RCC 7860 (cell line): ENCODE measurements around the gene NTRK2.

Experiments used
- DNase-seq: peaks from one replicate; pipeline ENCODE4 v3.0.0-alpha.2; 2015; ENCODE audit warnings: low spot score
- FAIRE-seq: peaks from 2 replicates; lab custom pipeline; 2012; peaks lifted over from hg19 to GRCh38; lab: Jason Lieb, UNC

NTRK2 gene

GRCh38 chr9:84998639-84999038 lies 329.1 kb downstream of the NTRK2 start:
- no peak for FAIRE-seq
- DNase-seq, result no peak

DNA sequence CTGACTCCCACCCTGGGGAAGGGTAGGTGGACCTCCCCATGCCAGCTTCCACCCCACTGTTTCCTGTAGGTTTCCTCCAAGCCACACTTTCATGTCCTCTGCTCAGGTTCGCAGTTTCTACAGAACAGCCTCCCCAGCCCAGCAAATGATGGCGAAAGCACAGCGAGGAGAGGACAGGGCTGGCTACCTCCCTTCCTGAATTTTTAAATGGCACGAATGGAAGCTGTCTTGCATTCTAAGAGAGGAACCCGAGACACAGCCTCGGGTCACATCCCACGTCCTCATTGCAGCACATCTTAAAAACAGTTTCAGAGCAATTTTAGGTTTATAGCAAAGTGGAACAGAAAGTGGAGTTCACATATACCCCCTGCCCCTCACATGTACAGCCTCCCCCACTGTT lies 330.3 kb downstream of the NTRK2 start:
- FAIRE-seq, result no peak
- DNase-seq, result no peak

DNA sequence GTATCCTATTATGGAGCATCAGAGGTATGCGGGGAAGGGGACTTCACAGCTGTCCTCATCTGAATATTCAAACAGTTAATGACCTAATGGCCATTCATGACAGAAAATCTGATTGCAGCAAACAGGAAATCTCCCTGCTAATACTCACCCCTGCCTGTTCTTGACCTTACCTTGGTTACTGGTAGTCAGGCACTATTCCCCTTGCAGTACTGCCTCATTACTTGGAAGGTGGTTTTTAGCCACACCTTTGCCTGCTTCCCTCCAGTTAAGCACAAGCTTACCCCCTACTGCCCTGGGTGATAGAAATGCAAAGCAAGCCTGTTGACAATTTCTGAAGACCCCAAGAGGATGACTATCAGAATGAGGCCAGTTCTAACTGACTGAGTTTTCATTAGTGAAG lies 332.4 kb downstream of the NTRK2 start:
- FAIRE-seq (no peak), DNase-seq (no peak)

DNA sequence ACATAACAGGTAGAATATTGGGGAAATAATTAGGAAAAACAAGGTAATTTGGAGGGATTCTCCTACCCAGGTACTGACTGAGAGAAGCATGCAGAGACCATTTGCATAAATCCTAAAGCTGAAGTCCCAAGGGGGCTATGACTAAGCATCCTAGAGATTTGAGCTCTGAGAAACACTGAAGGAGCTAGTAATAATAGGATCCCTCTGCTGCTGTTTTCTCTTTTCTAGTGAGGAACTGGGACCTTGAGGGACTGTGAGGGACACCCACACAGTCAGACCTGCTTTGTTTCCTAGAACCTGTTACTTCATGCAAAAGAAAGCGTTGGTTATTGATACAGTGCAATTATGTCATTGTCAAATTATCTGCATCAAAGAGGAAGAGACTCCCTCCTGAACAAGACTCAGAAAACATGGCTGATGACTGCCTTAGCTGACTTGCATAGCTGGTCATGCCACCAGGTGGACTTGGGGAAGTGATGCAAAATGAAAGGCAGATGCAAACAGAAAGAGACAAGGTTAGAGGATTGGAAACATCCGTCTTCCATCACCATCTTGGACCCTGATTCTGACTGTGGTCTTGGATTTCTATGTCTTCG lies 335.4 kb downstream of the NTRK2 start:
- no peak for FAIRE-seq
- DNase-seq, result no peak

- FAIRE-seq, result no peak
- no peak for DNase-seq
Measured at GRCh38 chr9:85007748-85008147, 338.2 kb downstream of the NTRK2 start.

- FAIRE-seq (no peak), DNase-seq (no peak)
Measured at GRCh38 chr9:85008215-85008614, 338.7 kb downstream of the NTRK2 start.

DNA sequence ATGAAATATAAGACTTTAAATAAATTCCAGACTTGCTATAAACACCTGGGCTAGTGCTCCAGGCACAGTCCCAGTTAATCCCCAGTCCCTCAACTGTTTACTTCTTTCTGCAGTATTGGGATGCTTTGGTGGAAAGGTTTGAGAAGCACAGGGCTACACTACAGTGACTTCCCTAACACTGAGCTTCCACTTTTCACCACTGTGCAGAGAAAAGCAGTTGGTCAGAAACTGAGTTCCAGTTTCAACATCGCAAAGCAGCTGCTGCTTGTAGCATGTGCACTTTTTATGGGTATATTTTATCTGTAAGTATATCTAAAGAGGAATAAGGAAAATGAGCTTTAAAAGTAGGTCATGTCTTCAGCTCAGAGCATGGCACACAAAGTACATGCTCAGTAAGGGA lies 339.7 kb downstream of the NTRK2 start:
- no peak for FAIRE-seq
- no peak for DNase-seq

GRCh38 chr9:85013703-85014102 lies 344.2 kb downstream of the NTRK2 start:
- FAIRE-seq (no peak), DNase-seq (no peak)

DNA sequence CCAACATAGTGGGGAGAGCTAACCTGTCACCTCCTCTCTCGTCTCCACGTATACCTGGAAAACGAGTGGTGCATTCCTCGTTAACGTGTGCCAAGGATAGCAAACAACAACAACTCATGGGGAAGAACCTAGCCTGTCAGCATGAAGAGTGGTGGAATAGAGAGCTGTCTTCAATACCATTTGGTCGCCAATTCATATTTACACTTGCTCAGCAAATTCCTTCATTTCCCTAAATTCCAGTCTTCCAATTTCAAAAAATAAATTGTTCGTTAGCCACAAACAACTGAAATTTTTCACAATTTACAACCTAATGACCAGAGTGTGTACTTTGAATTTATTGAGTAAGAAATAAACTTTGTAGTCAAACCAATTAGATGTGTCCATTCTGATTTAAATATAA lies 344.8 kb downstream of the NTRK2 start:
- no peak for DNase-seq
- FAIRE-seq, result no peak

- FAIRE-seq (no peak), DNase-seq (no peak)
Measured at GRCh38 chr9:85016384-85017006, 347.0 kb downstream of the NTRK2 start.

DNA sequence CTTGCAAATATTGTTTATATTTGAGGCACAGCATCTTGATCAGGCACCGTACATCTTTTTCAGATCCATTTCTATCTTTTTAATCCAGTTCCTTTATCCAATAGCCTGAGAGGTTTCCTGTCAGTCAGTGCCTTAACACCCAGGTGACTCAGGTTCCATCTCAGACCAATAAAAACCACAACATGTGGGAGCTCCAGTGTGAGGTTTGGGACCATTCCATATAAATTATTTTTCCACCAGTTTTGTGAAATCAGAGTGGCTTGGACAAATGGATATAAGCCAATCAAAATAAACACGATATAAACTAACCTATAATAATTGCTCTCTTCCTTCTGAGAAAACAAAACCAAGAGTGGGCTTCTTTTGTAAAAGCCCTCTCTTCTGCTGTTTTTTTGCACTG lies 351.3 kb downstream of the NTRK2 start:
- no peak for DNase-seq
- no peak for FAIRE-seq

DNA sequence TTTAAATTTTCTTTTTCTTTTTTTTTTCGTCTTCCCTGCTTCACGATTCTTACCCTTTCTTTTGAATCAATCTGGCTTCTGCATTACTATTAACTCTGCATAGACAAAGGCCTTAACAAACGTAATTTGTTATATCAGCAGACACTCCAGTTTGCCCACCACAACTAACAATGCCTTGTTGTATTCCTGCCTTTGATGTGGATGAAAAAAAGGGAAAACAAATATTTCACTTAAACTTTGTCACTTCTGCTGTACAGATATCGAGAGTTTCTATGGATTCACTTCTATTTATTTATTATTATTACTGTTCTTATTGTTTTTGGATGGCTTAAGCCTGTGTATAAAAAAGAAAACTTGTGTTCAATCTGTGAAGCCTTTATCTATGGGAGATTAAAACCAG lies 352.2 kb downstream of the NTRK2 start:
- FAIRE-seq, result no peak
- no peak for DNase-seq

DNA sequence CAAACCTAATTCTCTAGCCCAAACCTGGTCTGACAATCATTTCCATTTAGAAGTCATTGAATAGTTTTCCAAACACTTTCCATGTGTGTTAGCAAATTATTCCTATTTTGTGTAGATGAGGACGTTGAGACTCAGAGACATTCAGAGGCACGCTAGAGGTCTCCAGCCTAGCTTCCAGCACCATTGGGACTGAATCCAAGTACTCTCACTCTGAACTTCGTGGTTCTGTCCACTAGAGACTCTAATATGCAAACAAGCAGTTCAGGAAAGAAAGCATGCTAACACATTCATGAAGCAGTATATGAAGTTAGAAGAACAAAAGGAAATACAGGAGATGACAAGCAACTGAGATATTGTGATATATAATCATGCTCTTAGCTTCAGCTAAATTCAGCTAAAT lies 354.8 kb downstream of the NTRK2 start:
- FAIRE-seq (no peak), DNase-seq (no peak)

DNA sequence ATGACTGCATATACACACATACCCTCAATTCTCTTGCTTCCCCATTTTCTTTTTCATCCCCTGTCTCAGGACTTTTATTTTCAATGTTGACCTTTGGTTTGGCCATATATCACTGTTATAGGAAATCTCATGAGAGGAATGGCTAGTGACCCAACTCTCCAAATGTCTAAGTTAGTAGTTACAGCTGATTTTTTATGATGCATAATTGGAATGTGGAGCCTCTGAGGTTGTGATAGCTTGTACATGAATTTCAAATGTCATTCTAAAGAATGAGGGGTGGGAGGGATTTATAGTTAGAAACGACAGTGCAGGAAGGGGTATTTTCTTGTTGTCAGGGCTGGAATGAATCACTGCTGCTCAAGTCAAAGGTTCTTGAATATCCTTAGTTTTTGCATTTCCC lies 356.1 kb downstream of the NTRK2 start:
- DNase-seq (no peak), FAIRE-seq (no peak)

DNA sequence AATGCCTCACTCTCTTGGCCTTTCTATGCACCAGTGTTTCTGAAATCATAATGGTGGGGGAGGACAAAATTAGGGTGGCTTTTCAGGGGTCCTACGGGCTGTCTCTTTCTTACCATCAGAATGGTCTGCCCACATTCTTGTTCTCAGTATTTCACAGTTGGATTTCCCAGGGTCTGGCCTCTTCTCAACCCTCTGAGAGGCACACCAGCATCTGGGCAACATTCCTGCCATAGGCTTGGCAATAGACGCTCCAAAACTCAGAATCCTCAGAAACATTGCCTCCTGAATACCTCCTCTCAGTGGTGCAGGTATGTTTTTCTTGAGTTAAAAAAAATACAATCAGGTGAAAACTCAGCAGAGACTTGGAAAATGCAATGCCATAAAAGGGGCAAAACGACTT lies 358.3 kb downstream of the NTRK2 start:
- no peak for DNase-seq

GRCh38 chr9:85030316-85030715 lies 360.8 kb downstream of the NTRK2 start:
- DNase-seq (no peak), FAIRE-seq (no peak)

More for the DNA sequence above, 358.3 kb downstream of the NTRK2 start:
- no peak for FAIRE-seq

DNA sequence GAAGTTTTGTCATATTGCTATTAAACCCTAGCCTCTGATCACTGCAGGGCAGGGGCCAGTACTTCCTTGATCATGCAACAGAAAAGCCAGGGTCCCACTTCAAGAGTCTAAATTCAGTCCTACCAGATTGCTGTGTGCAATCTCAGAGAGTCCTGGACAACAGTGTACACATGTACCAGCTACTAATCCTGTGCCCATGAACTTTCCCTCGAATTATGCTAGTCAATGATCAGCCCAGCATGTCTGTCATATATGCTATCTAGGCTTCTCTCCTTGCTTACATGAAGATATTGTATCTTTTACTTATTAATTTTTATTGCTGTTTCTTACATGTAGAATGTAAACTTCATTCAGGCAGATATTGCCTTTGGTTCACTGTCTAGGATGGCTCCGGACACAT lies 367.0 kb downstream of the NTRK2 start:
- no peak for FAIRE-seq
- no peak for DNase-seq

DNA sequence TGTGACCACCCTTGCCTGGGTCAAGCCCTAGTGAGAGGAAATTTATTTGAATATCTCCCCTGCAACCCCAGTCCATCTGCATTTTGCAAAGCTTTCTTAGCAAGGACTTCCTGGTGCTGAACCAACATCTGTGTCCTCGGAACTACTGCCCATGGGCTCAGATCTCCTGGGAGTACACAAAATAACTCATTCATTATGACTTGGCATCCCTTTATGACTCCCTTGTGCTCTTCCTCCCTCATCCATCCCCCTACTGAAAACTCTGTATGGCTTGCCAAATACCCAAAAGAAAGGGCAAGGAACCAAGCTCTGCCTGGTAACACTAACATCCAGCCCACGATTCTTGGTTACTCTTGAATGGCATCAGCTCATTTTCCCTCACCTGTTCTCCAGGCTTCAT lies 368.5 kb downstream of the NTRK2 start:
- no peak for FAIRE-seq
- DNase-seq, result no peak

- DNase-seq (no peak), FAIRE-seq (no peak)
Measured at GRCh38 chr9:85038824-85039608, 369.5 kb downstream of the NTRK2 start.

DNA sequence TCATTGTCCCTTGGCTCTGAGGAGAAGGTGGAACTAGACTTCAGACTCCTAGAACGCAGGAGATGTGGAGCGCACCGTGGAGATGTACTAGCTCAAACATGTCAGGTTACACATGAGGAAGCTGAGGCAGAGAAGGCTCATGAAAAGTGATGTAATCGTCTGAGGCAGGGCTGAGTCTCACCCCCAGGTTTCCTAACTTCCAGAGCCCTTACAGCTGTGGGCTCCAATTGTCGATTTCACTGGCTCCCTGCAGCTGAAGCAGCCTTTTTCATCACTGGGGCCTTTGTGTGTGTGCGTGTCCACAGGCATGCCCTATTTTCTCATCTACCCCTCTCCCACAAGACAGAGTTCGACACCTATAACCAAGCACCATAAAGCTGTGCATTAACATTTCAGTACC lies 370.6 kb downstream of the NTRK2 start:
- DNase-seq (no peak), FAIRE-seq (no peak)

GRCh38 chr9:85040821-85041465 lies 371.4 kb downstream of the NTRK2 start:
- DNase-seq (no peak), FAIRE-seq (no peak)
